ENCODE measurements around the gene ERBIN. TPM values are rescaled to one million over a fixed set of nuclear protein-coding genes. Genes with fewer than 3 reads are reported as not detected.
"Not testable (repeated sequence)": the region's sequence is repeated elsewhere in the genome, so short reads cannot be mapped to it uniquely, and the experiment has no call there.

Gene ERBIN
- total RNA-seq, 1 donor from 2014 or later = 29.8 TPM

DNA sequence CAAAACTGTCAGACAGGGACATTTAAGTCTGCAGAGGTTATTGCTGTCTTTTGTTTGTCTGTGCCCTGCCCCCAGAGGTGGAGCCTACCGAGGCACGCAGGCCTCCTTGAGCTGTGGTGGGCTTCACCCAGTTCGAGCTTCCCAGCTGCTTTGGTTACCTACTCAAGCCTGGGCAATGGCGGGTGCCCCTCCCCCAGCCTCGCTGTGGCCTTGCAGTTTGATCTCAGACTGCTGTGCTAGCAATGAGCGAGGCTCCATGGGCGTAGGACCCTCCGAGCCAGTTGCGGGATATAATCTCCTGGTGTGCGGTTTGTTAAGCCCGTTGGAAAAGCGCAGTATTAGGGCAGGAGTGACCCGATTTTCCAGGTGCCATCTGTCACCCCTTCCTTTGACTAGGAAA lies 136.7 kb downstream of the ERBIN start:
- H3K27ac Mint-ChIP-seq; intact Hi-C loops (cut with micrococcal nuclease); H3K9me3 Mint-ChIP-seq; H3K4me1 Mint-ChIP-seq (ENCODE audit: low read depth); H3K4me3 Mint-ChIP-seq; H3K27me3 Mint-ChIP-seq (ENCODE audit: insufficient read depth); DNase-seq (ENCODE audit: low spot score): not testable (repeated sequence)
- peaks cover 38% of the 10 kb centered on the region for H3K36me3 Mint-ChIP-seq (ENCODE audit: low read depth)

GRCh38 chr5:66066826-66067225 lies 140.5 kb downstream of the ERBIN start:
- Mint-ChIP-seq H3K4me3 (no peak overlapping the region), H3K9me3 (no peaks in the 10 kb centered on the region), H3K4me1 (ENCODE audit: low read depth) (peaks cover 2% of the 10 kb centered on the region), H3K36me3 (ENCODE audit: low read depth) (peaks cover 26% of the 10 kb centered on the region), H3K27ac (no peak overlapping the region), H3K27me3 (ENCODE audit: insufficient read depth) (no peaks in the 10 kb centered on the region)
- intact Hi-C loops (cut with micrococcal nuclease) = no loop called here
- DNase-seq (ENCODE audit: low spot score) = no peak

DNA sequence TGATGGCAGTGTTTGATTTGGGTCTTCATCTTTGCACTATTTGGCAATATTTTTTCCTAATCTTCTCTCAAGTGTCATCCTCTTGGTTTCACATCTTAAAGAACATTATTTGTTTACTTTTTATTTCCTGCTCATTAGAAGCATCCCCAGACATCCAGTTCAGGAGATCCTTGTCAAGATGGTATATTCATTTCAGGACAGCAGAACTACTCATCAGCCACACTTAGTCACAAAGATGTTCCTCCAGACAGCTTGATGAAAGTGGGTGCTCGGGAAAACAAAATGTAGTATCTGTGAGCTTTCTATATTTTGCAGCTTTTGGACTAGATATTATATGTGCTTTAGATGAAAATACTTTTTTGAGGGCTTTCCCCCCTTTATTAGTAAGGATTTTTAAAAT lies 145.7 kb downstream of the ERBIN start:
- intact Hi-C loops (cut with micrococcal nuclease) = no loop called here
- Mint-ChIP-seq H3K36me3 (ENCODE audit: low read depth) (peaks cover 18% of the 10 kb centered on the region), H3K27ac (no peak overlapping the region), H3K4me3 (no peak overlapping the region), H3K9me3 (no peaks in the 10 kb centered on the region), H3K4me1 (ENCODE audit: low read depth) (peaks cover 9% of the 10 kb centered on the region), H3K27me3 (ENCODE audit: insufficient read depth) (no peaks in the 10 kb centered on the region)
- no peak for DNase-seq (ENCODE audit: low spot score)

- H3K27me3 Mint-ChIP-seq (ENCODE audit: insufficient read depth) = no peaks in the 10 kb centered on the region
- H3K27ac Mint-ChIP-seq = no peak overlapping the region
- peaks cover 17% of the 10 kb centered on the region for H3K36me3 Mint-ChIP-seq (ENCODE audit: low read depth)
- intact Hi-C loops (cut with micrococcal nuclease) = no loop called here
- peaks cover 9% of the 10 kb centered on the region for H3K4me1 Mint-ChIP-seq (ENCODE audit: low read depth)
- no peaks in the 10 kb centered on the region for H3K9me3 Mint-ChIP-seq
- H3K4me3 Mint-ChIP-seq = no peak overlapping the region
- DNase-seq (ENCODE audit: low spot score) = no peak
Measured at GRCh38 chr5:66074901-66075300, 148.5 kb downstream of the ERBIN start.

GRCh38 chr5:66080664-66081063 lies 154.3 kb downstream of the ERBIN start:
- no peak overlapping the region for H3K27ac Mint-ChIP-seq
- H3K4me3 Mint-ChIP-seq = no peak overlapping the region
- H3K27me3 Mint-ChIP-seq (ENCODE audit: insufficient read depth) = no peaks in the 10 kb centered on the region
- intact Hi-C loops (cut with micrococcal nuclease) = no loop called here
- no peaks in the 10 kb centered on the region for H3K9me3 Mint-ChIP-seq
- DNase-seq (ENCODE audit: low spot score) = no peak
- H3K4me1 Mint-ChIP-seq (ENCODE audit: low read depth) = no peaks in the 10 kb centered on the region
- peaks cover 20% of the 10 kb centered on the region for H3K36me3 Mint-ChIP-seq (ENCODE audit: low read depth)

GRCh38 chr5:66089384-66089783 lies 163.0 kb downstream of the ERBIN start:
- no peaks in the 10 kb centered on the region for H3K27me3 Mint-ChIP-seq (ENCODE audit: insufficient read depth)
- DNase-seq (ENCODE audit: low spot score) = no peak
- peaks cover 30% of the 10 kb centered on the region for H3K9me3 Mint-ChIP-seq
- H3K27ac Mint-ChIP-seq = no peak overlapping the region
- H3K4me3 Mint-ChIP-seq = no peak overlapping the region
- intact Hi-C loops (cut with micrococcal nuclease) = no loop called here
- no peaks in the 10 kb centered on the region for H3K4me1 Mint-ChIP-seq (ENCODE audit: low read depth)
- H3K36me3 Mint-ChIP-seq (ENCODE audit: low read depth) = peaks cover 20% of the 10 kb centered on the region

DNA sequence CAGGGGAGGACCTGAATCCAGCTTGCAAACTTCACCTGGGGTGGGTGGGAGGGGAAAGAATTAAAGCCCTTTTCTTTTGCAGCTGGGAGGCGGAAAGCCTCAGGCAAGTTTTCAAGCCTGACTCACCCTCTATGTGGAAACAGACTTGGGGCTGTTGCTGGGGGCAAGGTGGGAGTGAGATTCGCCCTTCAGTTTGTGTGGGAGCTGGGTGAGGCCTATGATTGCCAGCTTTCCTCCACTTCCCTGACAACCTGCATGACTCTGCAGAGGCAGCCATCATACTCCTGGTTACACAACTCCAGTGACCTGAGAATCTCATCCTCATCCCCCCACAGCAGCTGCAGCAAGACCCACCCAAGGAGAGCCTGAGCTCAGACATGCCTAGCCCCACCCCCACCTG lies 174.5 kb downstream of the ERBIN start:
- intact Hi-C loops (cut with micrococcal nuclease) = no loop called here
- Mint-ChIP-seq H3K4me1 (ENCODE audit: low read depth) (no peaks in the 10 kb centered on the region), H3K27me3 (ENCODE audit: insufficient read depth) (no peaks in the 10 kb centered on the region), H3K36me3 (ENCODE audit: low read depth) (no peaks in the 10 kb centered on the region), H3K9me3 (peaks cover 40% of the 10 kb centered on the region), H3K27ac (no peak overlapping the region), H3K4me3 (no peak overlapping the region)
- no peak for DNase-seq (ENCODE audit: low spot score)

GRCh38 chr5:66113160-66113559 lies 186.8 kb downstream of the ERBIN start:
- H3K9me3 Mint-ChIP-seq = peaks cover 27% of the 10 kb centered on the region
- H3K4me3 Mint-ChIP-seq = no peak overlapping the region
- H3K4me1 Mint-ChIP-seq (ENCODE audit: low read depth) = no peaks in the 10 kb centered on the region
- H3K27me3 Mint-ChIP-seq (ENCODE audit: insufficient read depth) = no peaks in the 10 kb centered on the region
- intact Hi-C loops (cut with micrococcal nuclease) = no loop called here
- H3K27ac Mint-ChIP-seq = no peak overlapping the region
- no peaks in the 10 kb centered on the region for H3K36me3 Mint-ChIP-seq (ENCODE audit: low read depth)
- DNase-seq (ENCODE audit: low spot score) = no peak

DNA sequence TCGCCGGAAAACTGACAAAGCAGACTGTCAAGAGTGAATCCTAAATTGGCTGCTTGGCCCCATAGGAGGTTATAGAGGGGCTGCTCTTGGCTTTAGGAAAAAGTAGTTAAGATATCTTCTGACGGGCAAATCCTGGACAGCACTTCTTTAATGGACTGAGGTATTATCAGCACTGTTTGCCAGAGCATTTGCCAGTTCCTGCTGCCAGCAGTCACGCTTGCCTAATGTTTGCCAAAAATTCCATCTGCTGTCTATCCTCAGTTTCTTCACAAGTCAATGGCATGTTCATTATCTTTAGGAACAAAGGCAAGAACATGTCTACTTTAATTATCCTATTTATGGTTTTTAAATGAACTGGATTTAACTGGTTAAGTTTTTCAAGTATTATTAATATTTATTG lies 191.9 kb downstream of the ERBIN start:
- DNase-seq (ENCODE audit: low spot score) = no peak
- intact Hi-C loops (cut with micrococcal nuclease) = no loop called here
- no peak overlapping the region for H3K27ac Mint-ChIP-seq

GRCh38 chr5:66122379-66123034 lies 196.1 kb downstream of the ERBIN start:
- no peaks in the 10 kb centered on the region for H3K4me1 Mint-ChIP-seq (ENCODE audit: low read depth)
- no peaks in the 10 kb centered on the region for H3K9me3 Mint-ChIP-seq

More for the DNA sequence above, 191.9 kb downstream of the ERBIN start:
- H3K4me3 Mint-ChIP-seq = no peak overlapping the region
- H3K9me3 Mint-ChIP-seq = no peaks in the 10 kb centered on the region
- H3K36me3 Mint-ChIP-seq (ENCODE audit: low read depth) = no peaks in the 10 kb centered on the region
- no peaks in the 10 kb centered on the region for H3K4me1 Mint-ChIP-seq (ENCODE audit: low read depth)
- H3K27me3 Mint-ChIP-seq (ENCODE audit: insufficient read depth) = no peaks in the 10 kb centered on the region

GRCh38 chr5:66129144-66129543 lies 202.8 kb downstream of the ERBIN start:
- H3K9me3 Mint-ChIP-seq = peaks cover 3% of the 10 kb centered on the region
- peaks cover 1% of the 10 kb centered on the region for H3K27me3 Mint-ChIP-seq (ENCODE audit: insufficient read depth)
- intact Hi-C loops (cut with micrococcal nuclease) = no loop called here
- no peak overlapping the region for H3K27ac Mint-ChIP-seq
- no peaks in the 10 kb centered on the region for H3K4me1 Mint-ChIP-seq (ENCODE audit: low read depth)
- no peak for DNase-seq (ENCODE audit: low spot score)
- H3K4me3 Mint-ChIP-seq = no peak overlapping the region
- no peaks in the 10 kb centered on the region for H3K36me3 Mint-ChIP-seq (ENCODE audit: low read depth)

More at GRCh38 chr5:66122379-66123034, 196.1 kb downstream of the ERBIN start:
- Mint-ChIP-seq H3K4me3 (no peak overlapping the region), H3K36me3 (ENCODE audit: low read depth) (no peaks in the 10 kb centered on the region), H3K27me3 (ENCODE audit: insufficient read depth) (no peaks in the 10 kb centered on the region), H3K27ac (no peak overlapping the region)
- DNase-seq (ENCODE audit: low spot score) = no peak
- intact Hi-C loops (cut with micrococcal nuclease) = no loop called here

DNA sequence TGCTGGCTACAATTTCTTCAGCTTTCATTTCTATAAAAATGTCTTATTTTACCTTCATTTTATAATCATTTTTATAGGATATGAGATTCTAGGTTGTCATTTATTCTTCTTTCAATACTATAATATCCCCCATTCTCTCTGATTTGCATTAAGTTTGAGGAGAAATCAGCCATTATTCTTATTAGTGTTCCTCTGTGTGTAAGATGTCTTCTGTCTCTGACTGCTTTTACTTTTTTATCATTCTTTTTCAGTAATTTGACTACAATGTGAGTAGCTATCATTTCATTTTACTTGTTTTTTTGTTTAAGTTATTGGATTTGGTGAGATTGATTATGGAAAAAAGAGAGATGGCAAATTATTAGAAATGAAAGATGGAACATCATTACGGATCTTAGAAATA lies 204.1 kb downstream of the ERBIN start:
- intact Hi-C loops (cut with micrococcal nuclease) = no loop called here
- Mint-ChIP-seq H3K4me1 (ENCODE audit: low read depth) (no peaks in the 10 kb centered on the region), H3K9me3 (peaks cover 3% of the 10 kb centered on the region), H3K27ac (no peak overlapping the region), H3K27me3 (ENCODE audit: insufficient read depth) (peaks cover 2% of the 10 kb centered on the region), H3K36me3 (ENCODE audit: low read depth) (no peaks in the 10 kb centered on the region), H3K4me3 (no peak overlapping the region)
- no peak for DNase-seq (ENCODE audit: low spot score)

Measured in activated T-helper 1 cell treated with anti-CD3 and anti-CD28 coated beads, Interleukin-12 subunit alpha, Interleukin-12 subunit beta, Interleukin-2, Interleukin-4 antibody, amounts not matched to agents 30 ng/mL and 10 ng/mL and 1 ng/mL, durations not matched to agents 14 hours and 24 hours and 36 hours (primary cell).